ENCODE results near the gene ATP11C.

- TF ChIP-seq CTCF (IDR thresholded peaks at IDR 0.05) = no peak
- no peak for TF ChIP-seq POLR2A (IDR thresholded peaks at IDR 0.05)
Measured at GRCh38 chrX:139702658-139703057, 230.2 kb downstream of the ATP11C start.

All from adrenal gland (tissue), 5 donors.